SU-DHL-6 (cell line): ENCODE results near the gene APOM.

Source experiments
- H2AFZ ChIP-seq: fragments of 200-600 bp; sonication (generic); 2 replicates; pipeline ENCODE4 v1.6.1; 2014; ENCODE audit warnings: low read depth, mild to moderate bottlenecking, moderate library complexity, mixed read lengths, antibody characterized with exemption, low read length; ENCODE audit not compliant: severe bottlenecking
- H3F3A ChIP-seq: fragments of 200-600 bp; shearing (Covaris generic); 2 replicates; pipeline ENCODE4 v1.6.0; 2016; ENCODE audit warnings: antibody characterized with exemption, mild to moderate bottlenecking; ENCODE audit not compliant: insufficient read depth
- H3K27ac ChIP-seq: fragments of 200-600 bp; sonication (generic); 2 replicates; pipeline ENCODE4 v1.5.1; 2016; ENCODE audit warnings: low read depth, mild to moderate bottlenecking, low read length, moderate library complexity, mixed read lengths
- H3K27me3 ChIP-seq: fragments of 200-600 bp; sonication (generic), shearing (Covaris generic); 2 replicates; pipeline ENCODE4 v1.6.0; 2014; ENCODE audit warnings: mild to moderate bottlenecking, low read length
- H3K36me3 ChIP-seq: fragments of 200-600 bp; sonication (generic); 2 replicates; pipeline ENCODE4 v1.6.1; 2014; ENCODE audit warnings: mild to moderate bottlenecking, low read length, mixed read lengths
- H3K4me2 ChIP-seq: fragments of 300-600, 200-600 bp; shearing (Covaris generic), sonication (generic); 2 replicates; pipeline ENCODE4 v1.6.0; 2014; ENCODE audit warnings: low read length, low read depth, mild to moderate bottlenecking; ENCODE audit not compliant: poor library complexity, severe bottlenecking
- H3K4me3 ChIP-seq: fragments of 200-600 bp; sonication (generic); 2 replicates; pipeline ENCODE4 v1.5.1; 2014; ENCODE audit warnings: antibody characterized with exemption, low read length, mild to moderate bottlenecking, mixed read lengths; ENCODE audit not compliant: insufficient read depth, poor library complexity, severe bottlenecking
- H3K79me2 ChIP-seq: fragments of 200-600 bp; sonication (generic); 2 replicates; pipeline ENCODE4 v1.6.1; 2014; ENCODE audit warnings: mild to moderate bottlenecking, low read length, moderate library complexity; ENCODE audit not compliant: insufficient read depth
- H3K9ac ChIP-seq: fragments of 200-600 bp; sonication (generic); 2 replicates; pipeline ENCODE4 v1.7.0; 2014; ENCODE audit warnings: mild to moderate bottlenecking, low read length
- H3K9me2 ChIP-seq: fragments of 200-600 bp; sonication (generic); replicated peaks from 2 replicates; pipeline ENCODE4 v1.6.1; 2014; ENCODE audit warnings: low read length; ENCODE audit not compliant: insufficient read depth
- H3K9me3 ChIP-seq: fragments of 200-600 bp; sonication (generic); 2 replicates; pipeline ENCODE4 v1.6.1; 2014; ENCODE audit warnings: low read length, mixed read lengths; ENCODE audit not compliant: insufficient read depth
- H4K20me1 ChIP-seq: fragments of 200-600 bp; sonication (generic); 2 replicates; pipeline ENCODE4 v1.6.1; 2014; ENCODE audit warnings: low read depth, mild to moderate bottlenecking, antibody characterized with exemption, low read length, moderate library complexity, mixed read lengths
- EZH2phosphoT487 ChIP-seq: fragments of 200-600 bp; sonication (generic), shearing (Covaris generic); conservative IDR thresholded peaks from 2 replicates; pipeline ENCODE4 v1.6.1; 2018; ENCODE audit warnings: mild to moderate bottlenecking, antibody characterized with exemption, low read length, moderate library complexity, mixed read lengths
- TF ChIP-seq, protein P1 (sequence below): fragments of 200-600 bp; sonication (generic); IDR thresholded peaks from one replicate; pipeline ENCODE4 v1.5.1; 2017; ENCODE audit warnings: antibody characterized with exemption, mild to moderate bottlenecking, low read length, moderate library complexity; ENCODE audit not compliant: insufficient read depth, poor library complexity, severe bottlenecking

APOM gene

DNA sequence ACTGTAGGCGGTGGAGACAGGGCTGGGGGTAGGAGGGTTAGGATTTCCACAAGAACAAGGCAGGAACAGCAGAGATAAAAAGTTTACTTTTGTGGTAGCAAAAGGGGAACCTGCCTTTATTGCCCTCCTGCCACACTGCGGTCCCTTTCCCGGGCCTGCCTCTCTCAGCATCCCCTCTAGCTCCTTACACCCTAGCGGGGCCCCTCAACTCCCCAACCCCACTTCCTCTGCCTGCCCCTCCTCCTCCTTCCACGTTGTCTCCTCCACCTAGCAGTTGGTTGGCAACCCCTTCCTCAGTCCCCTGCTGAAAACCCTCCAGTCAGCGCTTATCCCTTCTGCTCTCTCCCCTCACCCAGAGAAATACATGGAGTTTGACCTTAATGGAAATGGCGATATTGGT is 39.9 kb upstream of the APOM start:
- no peak for TF ChIP-seq EZH2phosphoT487
- TF ChIP-seq, protein P1, sequence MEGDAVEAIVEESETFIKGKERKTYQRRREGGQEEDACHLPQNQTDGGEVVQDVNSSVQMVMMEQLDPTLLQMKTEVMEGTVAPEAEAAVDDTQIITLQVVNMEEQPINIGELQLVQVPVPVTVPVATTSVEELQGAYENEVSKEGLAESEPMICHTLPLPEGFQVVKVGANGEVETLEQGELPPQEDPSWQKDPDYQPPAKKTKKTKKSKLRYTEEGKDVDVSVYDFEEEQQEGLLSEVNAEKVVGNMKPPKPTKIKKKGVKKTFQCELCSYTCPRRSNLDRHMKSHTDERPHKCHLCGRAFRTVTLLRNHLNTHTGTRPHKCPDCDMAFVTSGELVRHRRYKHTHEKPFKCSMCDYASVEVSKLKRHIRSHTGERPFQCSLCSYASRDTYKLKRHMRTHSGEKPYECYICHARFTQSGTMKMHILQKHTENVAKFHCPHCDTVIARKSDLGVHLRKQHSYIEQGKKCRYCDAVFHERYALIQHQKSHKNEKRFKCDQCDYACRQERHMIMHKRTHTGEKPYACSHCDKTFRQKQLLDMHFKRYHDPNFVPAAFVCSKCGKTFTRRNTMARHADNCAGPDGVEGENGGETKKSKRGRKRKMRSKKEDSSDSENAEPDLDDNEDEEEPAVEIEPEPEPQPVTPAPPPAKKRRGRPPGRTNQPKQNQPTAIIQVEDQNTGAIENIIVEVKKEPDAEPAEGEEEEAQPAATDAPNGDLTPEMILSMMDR = no peak
- Histone ChIP-seq H3K9me2 (no peaks in the 10 kb centered on the region), H2AFZ (no peak overlapping the region), H4K20me1 (no peaks in the 10 kb centered on the region), H3K27ac (no peak overlapping the region), H3K9ac (no peak overlapping the region), H3K36me3 (no peaks in the 10 kb centered on the region), H3K9me3 (no peaks in the 10 kb centered on the region), H3K27me3 (no peaks in the 10 kb centered on the region), H3K4me2 (no peak overlapping the region), H3K4me3 (no peak overlapping the region), H3F3A (peaks cover 18% of the 10 kb centered on the region), H3K79me2 (peaks cover 1% of the 10 kb centered on the region)

DNA sequence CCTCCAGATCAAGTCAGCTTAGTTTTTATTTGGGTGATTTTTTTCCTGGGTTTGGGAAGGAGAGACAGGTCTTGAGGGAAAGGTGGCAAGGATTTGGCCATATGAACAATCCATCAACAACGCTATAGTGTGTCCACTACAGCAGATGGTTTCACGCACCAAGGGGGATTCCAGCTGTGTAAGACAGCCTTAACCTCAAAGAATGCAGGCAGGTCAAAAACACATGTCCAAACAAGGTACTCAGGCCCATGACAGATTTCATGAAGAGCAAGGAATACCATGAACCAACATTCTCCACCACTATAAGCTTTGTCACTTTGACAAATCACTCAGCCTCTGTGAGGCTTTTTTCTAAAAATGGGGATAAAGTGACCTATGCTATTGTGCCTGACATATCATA is 38.7 kb upstream of the APOM start:
- Histone ChIP-seq H3K4me3 (no peak overlapping the region), H4K20me1 (peaks cover under 1% of the 10 kb centered on the region; the same call in 1 of the 2 replicates), H2AFZ (no peak overlapping the region), H3K9me3 (no peaks in the 10 kb centered on the region), H3K36me3 (peaks cover 7% of the 10 kb centered on the region; the same call in 1 of the 2 replicates), H3K9ac (no peak overlapping the region), H3K27me3 (no peaks in the 10 kb centered on the region), H3K79me2 (peaks cover 14% of the 10 kb centered on the region), H3K27ac (no peak overlapping the region), H3K9me2 (no peaks in the 10 kb centered on the region), H3F3A (peaks cover 22% of the 10 kb centered on the region), H3K4me2 (no peak overlapping the region)
- TF ChIP-seq, protein P1 = no peak
- no peak for TF ChIP-seq EZH2phosphoT487

DNA sequence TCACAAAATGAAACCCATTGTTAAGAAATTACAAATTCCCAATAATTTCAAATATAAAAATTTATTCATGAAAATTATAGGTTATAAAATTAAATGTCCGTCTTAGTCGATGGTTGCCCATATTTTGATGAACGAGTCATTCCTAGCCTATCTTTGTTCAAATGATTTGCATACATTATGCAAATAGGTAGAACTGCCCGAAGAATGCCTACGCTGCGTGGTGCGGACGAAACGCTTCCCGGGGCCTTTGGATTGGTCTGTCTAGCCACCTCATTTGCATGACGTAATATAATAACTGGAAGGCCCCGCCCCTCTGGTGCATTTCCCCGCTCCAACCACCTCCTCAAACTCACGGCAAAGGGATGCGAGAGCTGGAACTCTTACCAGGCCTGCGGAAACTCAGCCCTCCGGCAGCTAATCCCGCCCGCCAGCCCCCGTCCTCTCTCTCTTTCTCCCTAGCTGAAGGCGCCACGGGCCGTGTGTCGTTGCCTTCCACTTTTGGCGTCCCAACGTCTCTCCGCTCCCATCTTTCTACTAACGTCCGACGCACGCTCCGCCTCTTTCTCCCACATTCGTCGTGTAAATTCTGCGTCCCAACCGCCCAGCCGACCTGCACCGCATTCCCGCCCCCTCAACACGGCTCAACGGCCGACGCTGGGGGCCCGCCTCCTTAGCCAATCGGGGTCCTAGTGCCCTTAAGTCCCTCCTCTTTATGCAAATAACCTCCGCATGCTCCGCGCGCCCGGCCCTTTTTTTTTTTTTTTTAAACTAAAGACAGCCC is 35.7 kb upstream of the APOM start:
- TF ChIP-seq EZH2phosphoT487 = no peak
- TF ChIP-seq, protein P1 = no peak
- Histone ChIP-seq H4K20me1 (peaks cover 16% of the 10 kb centered on the region; the same call in 1 of the 2 replicates), H3K9me2 (no peaks in the 10 kb centered on the region), H3K79me2 (peaks cover 41% of the 10 kb centered on the region), H3K4me3 (peak overlapping the region; percentile 56), H3K36me3 (peaks cover 31% of the 10 kb centered on the region), H3K4me2 (peak overlapping the region; percentile 56), H3K27ac (peak overlapping the region; percentile 86), H3F3A (peaks cover 25% of the 10 kb centered on the region), H3K9ac (peak overlapping the region; percentile 55), H3K9me3 (no peaks in the 10 kb centered on the region), H2AFZ (peak overlapping the region; percentile 6), H3K27me3 (no peaks in the 10 kb centered on the region)
